NB4 (cell line): ENCODE measurements around the gene TRIP12.

Experiments
- POLR2A ChIP-seq: IDR thresholded peaks from 2 replicates; pipeline ENCODE4 v1.6.1; 2011; ENCODE audit warnings: mild to moderate bottlenecking; ENCODE audit not compliant: insufficient read length; ENCODE audit errors: extremely low read depth
- TF ChIP-seq, protein P1 (sequence below): IDR thresholded peaks from one replicate; pipeline ENCODE4 v1.5.1; 2012; ENCODE audit warnings: low read depth, low read length
- TF ChIP-seq, protein P2 (sequence below): IDR thresholded peaks from 2 replicates; pipeline ENCODE4 v1.6.1; 2011; ENCODE audit warnings: low read depth, low read length

DNA sequence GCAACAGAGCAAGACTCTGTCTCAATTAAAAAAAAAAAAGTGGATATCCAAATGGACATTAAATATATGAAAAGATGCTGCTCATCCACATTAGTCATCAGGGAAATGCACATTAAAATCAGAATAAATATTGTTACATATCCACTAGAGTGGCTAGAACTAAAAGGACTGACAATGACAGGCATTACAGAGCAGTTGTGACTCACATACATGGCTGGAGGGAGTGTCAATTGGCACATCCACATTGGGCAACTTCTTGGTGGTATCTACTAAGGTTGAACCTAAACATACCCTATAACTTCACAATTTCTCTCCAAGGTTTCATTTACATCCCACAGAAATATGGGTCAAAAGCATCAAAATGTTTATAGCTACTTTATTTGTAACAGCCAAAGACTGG, 193.4 kb downstream of the TRIP12 start:
- TF ChIP-seq, protein P1, sequence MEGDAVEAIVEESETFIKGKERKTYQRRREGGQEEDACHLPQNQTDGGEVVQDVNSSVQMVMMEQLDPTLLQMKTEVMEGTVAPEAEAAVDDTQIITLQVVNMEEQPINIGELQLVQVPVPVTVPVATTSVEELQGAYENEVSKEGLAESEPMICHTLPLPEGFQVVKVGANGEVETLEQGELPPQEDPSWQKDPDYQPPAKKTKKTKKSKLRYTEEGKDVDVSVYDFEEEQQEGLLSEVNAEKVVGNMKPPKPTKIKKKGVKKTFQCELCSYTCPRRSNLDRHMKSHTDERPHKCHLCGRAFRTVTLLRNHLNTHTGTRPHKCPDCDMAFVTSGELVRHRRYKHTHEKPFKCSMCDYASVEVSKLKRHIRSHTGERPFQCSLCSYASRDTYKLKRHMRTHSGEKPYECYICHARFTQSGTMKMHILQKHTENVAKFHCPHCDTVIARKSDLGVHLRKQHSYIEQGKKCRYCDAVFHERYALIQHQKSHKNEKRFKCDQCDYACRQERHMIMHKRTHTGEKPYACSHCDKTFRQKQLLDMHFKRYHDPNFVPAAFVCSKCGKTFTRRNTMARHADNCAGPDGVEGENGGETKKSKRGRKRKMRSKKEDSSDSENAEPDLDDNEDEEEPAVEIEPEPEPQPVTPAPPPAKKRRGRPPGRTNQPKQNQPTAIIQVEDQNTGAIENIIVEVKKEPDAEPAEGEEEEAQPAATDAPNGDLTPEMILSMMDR = no peak
- TF ChIP-seq, protein P2, sequence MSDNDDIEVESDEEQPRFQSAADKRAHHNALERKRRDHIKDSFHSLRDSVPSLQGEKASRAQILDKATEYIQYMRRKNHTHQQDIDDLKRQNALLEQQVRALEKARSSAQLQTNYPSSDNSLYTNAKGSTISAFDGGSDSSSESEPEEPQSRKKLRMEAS = no peak
- TF ChIP-seq POLR2A = no peak
